D721Med (cell line): ENCODE results near the gene MPHOSPH10.

Experiments
- DNase-seq: peaks from one replicate; pipeline ENCODE4 v3.0.0; 2011; ENCODE audit warnings: low spot score; ENCODE audit not compliant: insufficient read length
- FAIRE-seq: peaks from 2 replicates; lab custom pipeline; 2011; peaks lifted over from hg19 to GRCh38; lab: Jason Lieb, UNC
- CTCF ChIP-seq: IDR thresholded peaks from 2 replicates; pipeline ENCODE4 v1.5.1; 2012; ENCODE audit warnings: mild to moderate bottlenecking, control low read depth; ENCODE audit not compliant: insufficient read depth; ENCODE audit errors: missing control alignments

MPHOSPH10 gene

GRCh38 chr2:71120195-71120594 is 10.2 kb upstream of the MPHOSPH10 start:
- no peak for TF ChIP-seq CTCF
- FAIRE-seq, result no peak
- DNase-seq, result no peak

- no peak for TF ChIP-seq CTCF
- DNase-seq (no peak), FAIRE-seq (no peak)
These were observed 9.0 kb upstream of the MPHOSPH10 start for GRCh38 chr2:71121479-71121878.

GRCh38 chr2:71122387-71123298 is 7.8 kb upstream of the MPHOSPH10 start:
- TF ChIP-seq CTCF, result no peak
- DNase-seq, result no peak
- no peak for FAIRE-seq

- no peak for TF ChIP-seq CTCF
- DNase-seq (no peak), FAIRE-seq (no peak)
These were observed 4.7 kb upstream of the MPHOSPH10 start for GRCh38 chr2:71125506-71126294.

GRCh38 chr2:71126957-71127356 is 3.5 kb upstream of the MPHOSPH10 start:
- TF ChIP-seq CTCF, result no peak
- FAIRE-seq (no peak), DNase-seq (no peak)

GRCh38 chr2:71129114-71129901 is 1.1 kb upstream of the MPHOSPH10 start:
- FAIRE-seq (no peak), DNase-seq (no peak)
- no peak for TF ChIP-seq CTCF
